Hematopoietic multipotent progenitor cell treated with erythropoietin and hydrocortisone succinate and interleukin-3 and kit ligand, for 4 days (in vitro differentiated cells): ENCODE measurements around the gene FER.
A peak's percentile ranks its signal among the peaks of the same experiment; 100 is the strongest.

Experiments used
- DNase-seq: peaks from one replicate; pipeline ENCODE4 v3.0.0-alpha.2; 2015

The FER gene

DNA sequence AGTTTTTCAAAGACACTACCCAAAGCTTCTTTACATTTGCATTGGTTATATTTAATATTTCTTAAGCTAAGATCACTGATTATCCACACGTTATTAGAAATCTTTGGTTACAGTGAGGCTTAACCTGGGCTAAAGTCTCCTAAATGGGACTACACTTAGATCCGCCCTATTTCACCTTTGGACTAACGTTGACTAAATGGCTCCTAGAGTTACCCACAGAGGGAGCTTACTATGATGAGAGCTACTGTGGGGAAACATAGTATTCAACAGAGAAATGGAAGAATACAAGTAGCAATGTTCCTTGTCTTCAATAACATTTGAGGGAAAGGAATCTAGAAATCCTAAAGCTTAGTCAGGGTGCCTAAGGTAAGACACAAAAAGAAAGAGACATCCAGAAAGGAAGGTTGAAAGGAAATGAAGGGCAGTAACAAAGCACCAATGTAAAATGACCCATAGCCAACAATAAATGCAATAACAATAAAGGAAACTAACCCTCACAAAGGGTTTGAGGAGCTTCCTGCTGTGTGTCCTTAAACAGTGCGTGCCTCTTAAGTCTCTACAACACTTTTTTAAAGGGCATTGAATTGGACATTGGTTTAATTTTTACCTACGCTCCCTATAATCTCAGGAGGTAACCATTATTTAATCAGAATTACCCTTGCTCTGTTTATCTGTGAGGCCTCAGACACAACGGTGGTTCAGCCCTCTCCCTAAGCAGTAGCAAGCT, 445.0 kb downstream of the FER start:
- no peak for DNase-seq

GRCh38 chr5:109195667-109196066, 448.0 kb downstream of the FER start:
- DNase-seq: no peak

- no peak for DNase-seq
Observed at GRCh38 chr5:109196087-109196822, 448.6 kb downstream of the FER start.

GRCh38 chr5:109196823-109197160, 449.1 kb downstream of the FER start:
- no peak for DNase-seq

DNA sequence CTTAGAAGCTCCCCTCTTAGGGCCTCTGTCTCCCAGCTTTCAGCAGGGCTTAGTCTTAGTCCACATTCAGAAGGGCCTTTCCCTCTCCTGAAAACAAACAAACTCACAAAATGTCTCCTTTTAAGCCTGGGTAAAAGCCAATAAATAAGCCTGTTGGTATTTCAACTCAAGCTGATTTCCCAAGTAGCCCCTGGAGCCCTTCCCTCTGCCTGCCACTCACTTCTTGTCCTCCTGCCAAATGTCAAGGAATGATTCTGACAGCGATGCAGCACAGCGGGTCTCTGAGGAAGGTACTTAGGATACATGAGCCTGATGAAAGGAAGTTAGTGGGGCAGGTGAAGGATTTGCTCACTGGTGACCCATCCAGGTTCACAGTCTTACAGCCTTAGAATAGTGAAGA, 451.6 kb downstream of the FER start:
- DNase-seq: no peak

- DNase-seq: no peak
Observed at GRCh38 chr5:109199799-109200620, 452.3 kb downstream of the FER start.

DNA sequence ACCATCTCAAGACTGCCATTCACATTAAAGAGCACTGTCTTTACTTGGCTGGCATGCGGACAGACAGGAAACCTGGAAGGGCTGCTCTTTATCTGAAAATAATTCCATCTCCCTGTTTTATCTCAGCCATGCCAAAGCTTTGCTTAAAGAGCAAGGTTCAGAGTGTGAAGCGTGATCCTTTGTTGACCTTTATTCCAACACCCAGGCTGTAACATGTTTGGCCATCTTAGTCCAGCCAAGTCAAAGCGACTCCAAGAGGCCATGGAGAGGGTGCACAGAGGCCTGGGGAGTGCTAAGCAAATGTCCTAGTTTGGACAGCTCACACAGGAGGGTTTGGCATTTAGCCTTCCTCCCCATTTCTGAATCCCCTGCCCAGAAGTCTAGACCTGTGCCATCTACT, 467.3 kb downstream of the FER start:
- DNase-seq: no peak

DNA sequence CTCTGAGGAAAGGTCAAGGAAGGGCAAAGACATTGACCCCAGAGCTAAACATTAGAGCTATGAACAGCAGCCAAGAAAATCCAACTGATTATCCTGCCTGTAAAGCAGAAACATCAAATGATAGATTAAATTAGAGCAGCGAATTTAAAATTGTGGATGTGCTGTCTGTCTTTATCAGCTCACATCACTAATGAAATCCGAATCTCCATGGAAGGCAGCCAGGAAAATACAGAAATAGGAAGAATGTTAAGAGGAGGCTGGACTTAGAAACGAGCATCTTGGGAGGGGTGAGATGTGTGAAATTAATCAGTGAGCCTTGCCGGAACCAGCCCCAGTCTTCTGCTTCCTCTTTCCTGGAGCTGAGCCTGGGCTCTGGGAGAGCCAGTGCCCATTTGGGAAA, 471.1 kb downstream of the FER start:
- DNase-seq: no peak

- no peak for DNase-seq
Observed at GRCh38 chr5:109223531-109223930, 475.8 kb downstream of the FER start.

- no peak for DNase-seq
Observed at GRCh38 chr5:109224276-109224882, 476.7 kb downstream of the FER start.

DNA sequence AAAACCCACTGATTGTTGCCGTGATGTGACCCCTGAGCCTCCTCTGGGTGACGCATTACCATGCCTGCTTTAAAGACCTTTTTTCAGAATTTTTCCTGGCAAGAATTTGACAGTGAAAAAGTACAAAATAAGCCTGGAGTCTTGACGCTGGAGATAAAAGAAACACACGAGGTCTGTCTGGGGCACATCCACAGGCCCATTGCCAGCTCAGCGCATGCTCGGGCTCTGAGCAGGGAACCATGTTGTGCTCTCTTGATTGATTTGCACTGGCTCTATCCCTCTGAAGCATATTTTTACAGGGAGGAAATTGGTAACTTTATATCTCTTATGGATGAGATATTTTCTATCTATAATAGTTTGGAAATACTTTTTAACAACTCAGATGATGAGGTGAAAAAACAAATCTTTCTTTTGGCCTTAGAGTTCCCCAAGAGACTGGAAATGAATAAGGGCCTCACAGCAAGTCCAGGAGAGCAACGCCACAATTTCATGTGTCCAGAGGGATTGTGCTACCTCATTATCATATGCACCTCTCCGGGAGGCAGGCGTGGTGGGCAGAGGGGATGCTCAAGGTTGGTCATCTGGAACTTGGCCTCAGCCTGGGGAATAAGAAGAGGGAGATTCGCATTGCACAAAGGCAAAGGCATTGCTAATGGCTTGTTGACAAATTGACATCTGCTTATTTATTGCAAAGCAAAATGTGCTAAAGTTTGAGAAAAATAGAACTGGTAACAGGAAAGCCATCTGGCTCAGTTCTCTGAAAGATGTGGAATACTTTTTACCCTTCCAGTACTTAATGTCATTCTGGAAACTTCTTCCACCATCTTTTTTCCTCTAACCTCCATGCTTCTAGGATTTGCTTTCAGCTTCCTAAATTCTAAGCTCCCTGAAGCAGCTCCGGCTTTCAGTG, 478.3 kb downstream of the FER start:
- DNase-seq: no peak

DNA sequence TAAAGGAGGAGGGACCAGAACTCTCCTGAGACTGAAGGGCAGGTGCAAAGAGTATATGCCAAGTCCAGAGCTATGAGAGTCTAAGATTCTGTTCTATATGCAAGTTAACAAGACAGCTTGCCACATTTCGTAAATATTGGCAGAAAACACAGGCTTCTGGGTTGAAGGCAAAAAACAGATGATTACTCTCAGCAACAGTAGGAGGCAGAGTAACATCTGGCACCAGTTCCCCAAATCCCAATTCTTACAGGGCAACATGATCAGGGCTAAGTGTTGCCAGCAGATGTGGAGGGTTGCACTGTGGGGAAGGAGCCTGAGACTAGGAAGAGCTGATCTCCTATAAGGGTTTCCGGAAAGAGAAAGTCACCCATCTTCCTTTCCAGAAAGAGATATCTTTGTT, 482.7 kb downstream of the FER start:
- DNase-seq: no peak

DNA sequence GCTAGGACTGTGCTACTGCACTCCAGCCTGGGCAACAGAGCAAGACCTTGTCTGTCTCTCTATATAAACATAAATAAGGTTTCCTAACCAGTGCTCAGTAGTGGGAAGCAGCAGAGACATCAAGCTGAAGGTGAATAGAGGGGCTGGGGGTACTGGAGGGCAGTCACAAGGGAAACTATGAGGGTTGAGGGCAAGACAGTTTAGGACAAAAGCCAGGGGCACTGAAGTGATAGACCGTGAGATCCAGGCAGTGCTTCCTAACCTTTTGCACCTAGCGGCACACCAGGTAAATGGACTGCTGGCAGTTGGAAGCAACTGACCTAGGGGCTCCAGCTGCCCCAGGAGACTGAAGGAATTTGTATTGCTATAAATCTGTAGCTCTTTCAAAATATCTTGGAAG, 483.6 kb downstream of the FER start:
- no peak for DNase-seq

GRCh38 chr5:109234381-109234780, 486.7 kb downstream of the FER start:
- DNase-seq: no peak

DNA sequence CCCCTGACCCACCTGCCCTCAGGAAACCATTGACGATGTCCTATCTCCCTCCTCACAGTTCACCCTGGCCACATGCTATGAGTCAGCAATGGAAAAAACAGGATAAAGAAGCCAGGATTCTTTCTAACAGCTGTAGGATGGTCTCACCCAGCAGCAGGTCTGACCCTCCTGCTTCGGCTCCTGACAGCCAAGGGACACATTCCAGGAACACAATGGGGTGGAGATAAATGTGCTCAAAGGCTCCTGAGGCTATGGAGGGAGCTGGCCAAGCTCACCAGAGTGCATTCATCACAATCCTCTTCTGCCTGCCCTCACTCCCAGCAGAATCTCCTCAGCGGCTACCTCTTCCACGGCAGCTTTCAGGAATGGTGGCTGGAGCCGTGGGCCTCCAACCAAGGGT, 491.8 kb downstream of the FER start:
- DNase-seq: no peak

- peak; percentile 15 for DNase-seq
Observed at GRCh38 chr5:109242518-109242917, 494.8 kb downstream of the FER start.

DNA sequence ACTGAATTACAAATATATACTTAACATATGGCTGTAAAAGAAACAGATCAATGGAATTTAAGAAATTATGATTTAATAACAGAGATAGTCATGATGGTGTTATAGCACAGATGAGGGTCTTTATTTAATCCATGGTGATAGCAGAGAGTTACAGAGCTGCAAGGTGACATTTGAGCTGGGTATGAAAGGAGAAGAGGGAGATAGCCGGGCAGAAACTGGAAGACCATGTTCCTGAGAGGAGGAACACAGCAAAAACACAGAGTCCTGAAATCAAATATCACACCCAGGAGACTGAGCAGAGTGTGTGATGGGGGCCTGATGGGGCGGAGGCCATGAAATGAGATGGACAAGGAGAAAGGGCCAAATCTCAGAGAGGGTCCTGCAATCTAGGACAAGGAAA, 498.7 kb downstream of the FER start:
- DNase-seq: no peak
